KMS-11 (cell line): Measurements from ENCODE around the gene UPK1A.

ENCODE experiments used
- H2AFZ ChIP-seq: fragments of 200-600 bp; sonication (generic); 2 replicates; pipeline ENCODE4 v1.6.1; 2016; ENCODE audit warnings: antibody characterized with exemption, mixed run types, low read depth
- H3K27ac ChIP-seq: fragments of 200-600 bp; sonication (generic); 2 replicates; pipeline ENCODE4 v1.6.1; 2016; ENCODE audit warnings: mild to moderate bottlenecking, mixed run types
- H3K27me3 ChIP-seq: fragments of 200-600 bp; sonication (generic); 2 replicates; pipeline ENCODE4 v1.6.1; 2017; ENCODE audit warnings: mild to moderate bottlenecking, low read depth, mixed run types, moderate library complexity; ENCODE audit not compliant: insufficient read depth
- H3K36me3 ChIP-seq: fragments of 200-600 bp; sonication (generic); 2 replicates; pipeline ENCODE4 v1.6.1; 2017; ENCODE audit warnings: mild to moderate bottlenecking, mixed run types; ENCODE audit not compliant: insufficient read depth
- H3K4me1 ChIP-seq: fragments of 200-600 bp; sonication (generic); 2 replicates; pipeline ENCODE4 v1.6.1; 2016; ENCODE audit warnings: mild to moderate bottlenecking, low read depth, mixed run types; ENCODE audit not compliant: poor library complexity, severe bottlenecking
- H3K4me2 ChIP-seq: fragments of 200-600 bp; sonication (generic); 2 replicates; pipeline ENCODE4 v1.7.0; 2016; ENCODE audit warnings: mild to moderate bottlenecking, mixed run types
- H3K4me3 ChIP-seq: fragments of 200-600 bp; sonication (generic); IDR thresholded peaks from 2 replicates; pipeline ENCODE4 v1.6.1; 2017; ENCODE audit warnings: low read depth, low read length, mixed read lengths; ENCODE audit not compliant: insufficient read depth
- H3K79me2 ChIP-seq: fragments of 200-600 bp; sonication (generic); 2 replicates; pipeline ENCODE4 v1.6.1; 2016; ENCODE audit warnings: low read depth, mixed run types; ENCODE audit not compliant: insufficient read depth
- H3K9ac ChIP-seq: fragments of 200-600 bp; sonication (generic); 2 replicates; pipeline ENCODE4 v1.6.1; 2016; ENCODE audit warnings: mild to moderate bottlenecking, mixed run types
- H4K20me1 ChIP-seq: fragments of 200-600 bp; sonication (generic); 2 replicates; pipeline ENCODE4 v1.6.1; 2016; ENCODE audit warnings: mild to moderate bottlenecking, mixed run types; ENCODE audit not compliant: insufficient read depth
- TF ChIP-seq, protein P1 (sequence below): fragments of 200-600 bp; sonication (generic); conservative IDR thresholded peaks from 2 replicates; pipeline ENCODE4 v1.6.1; 2017; ENCODE audit warnings: low read depth, mild to moderate bottlenecking, antibody characterized with exemption, low read length, moderate library complexity, mixed read lengths

UPK1A gene

DNA sequence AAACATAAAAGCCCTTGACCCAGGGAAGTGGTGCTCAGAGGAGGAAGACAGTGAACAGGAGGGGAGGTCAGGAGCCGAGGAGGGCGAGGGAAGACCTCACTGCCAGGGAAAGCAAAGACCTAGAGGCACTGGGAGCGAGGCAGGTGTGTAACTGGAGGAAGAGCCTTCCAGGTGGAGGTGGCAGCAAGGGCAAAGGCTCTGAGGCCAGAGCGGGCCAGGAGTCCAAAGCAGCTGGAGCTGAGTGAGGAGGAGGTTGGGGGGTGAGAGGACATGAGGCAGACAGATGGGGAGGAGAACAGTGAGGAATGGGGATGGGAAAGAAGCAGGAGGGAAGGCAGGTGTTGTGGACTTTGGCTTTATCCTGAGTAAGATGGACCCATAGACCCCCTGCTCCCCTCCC, 3.7 kb downstream of the UPK1A start:
- Histone ChIP-seq H3K27me3 (peaks cover 58% of the 10 kb centered on the region), H3K4me2 (no peak overlapping the region), H3K4me3 (no peak overlapping the region), H3K36me3 (no peaks in the 10 kb centered on the region), H3K27ac (no peak overlapping the region), H3K79me2 (no peaks in the 10 kb centered on the region), H4K20me1 (no peaks in the 10 kb centered on the region), H3K4me1 (no peaks in the 10 kb centered on the region), H2AFZ (no peak overlapping the region), H3K9ac (no peak overlapping the region)
- TF ChIP-seq, protein P1, sequence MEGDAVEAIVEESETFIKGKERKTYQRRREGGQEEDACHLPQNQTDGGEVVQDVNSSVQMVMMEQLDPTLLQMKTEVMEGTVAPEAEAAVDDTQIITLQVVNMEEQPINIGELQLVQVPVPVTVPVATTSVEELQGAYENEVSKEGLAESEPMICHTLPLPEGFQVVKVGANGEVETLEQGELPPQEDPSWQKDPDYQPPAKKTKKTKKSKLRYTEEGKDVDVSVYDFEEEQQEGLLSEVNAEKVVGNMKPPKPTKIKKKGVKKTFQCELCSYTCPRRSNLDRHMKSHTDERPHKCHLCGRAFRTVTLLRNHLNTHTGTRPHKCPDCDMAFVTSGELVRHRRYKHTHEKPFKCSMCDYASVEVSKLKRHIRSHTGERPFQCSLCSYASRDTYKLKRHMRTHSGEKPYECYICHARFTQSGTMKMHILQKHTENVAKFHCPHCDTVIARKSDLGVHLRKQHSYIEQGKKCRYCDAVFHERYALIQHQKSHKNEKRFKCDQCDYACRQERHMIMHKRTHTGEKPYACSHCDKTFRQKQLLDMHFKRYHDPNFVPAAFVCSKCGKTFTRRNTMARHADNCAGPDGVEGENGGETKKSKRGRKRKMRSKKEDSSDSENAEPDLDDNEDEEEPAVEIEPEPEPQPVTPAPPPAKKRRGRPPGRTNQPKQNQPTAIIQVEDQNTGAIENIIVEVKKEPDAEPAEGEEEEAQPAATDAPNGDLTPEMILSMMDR: no peak

- Histone ChIP-seq H3K4me3 (no peak overlapping the region), H3K27me3 (peaks cover 58% of the 10 kb centered on the region), H3K36me3 (no peaks in the 10 kb centered on the region), H3K4me1 (no peaks in the 10 kb centered on the region), H3K79me2 (no peaks in the 10 kb centered on the region), H2AFZ (no peak overlapping the region), H4K20me1 (no peaks in the 10 kb centered on the region), H3K4me2 (no peak overlapping the region), H3K9ac (no peak overlapping the region), H3K27ac (no peak overlapping the region)
- TF ChIP-seq, protein P1: no peak
Observed at GRCh38 chr19:35670686-35671085, 4.4 kb downstream of the UPK1A start.

DNA sequence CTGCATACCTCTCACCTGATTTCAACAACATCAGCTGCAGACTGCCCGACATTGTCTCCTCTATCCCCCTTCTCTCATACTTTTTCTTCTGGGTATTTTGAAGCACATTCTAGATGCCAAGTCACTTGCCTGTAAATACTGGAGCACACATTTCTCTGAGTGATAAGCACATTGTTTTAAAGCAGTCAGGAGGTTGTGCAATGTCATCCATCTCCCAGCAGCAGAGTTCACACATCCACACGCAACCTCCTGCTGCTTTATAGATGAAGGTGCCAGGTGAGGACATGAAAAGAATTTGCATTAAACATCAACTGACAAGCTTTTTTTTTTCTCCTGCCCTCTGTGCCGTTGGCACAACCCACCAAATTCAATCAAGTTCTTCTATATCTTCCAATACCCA, 5.5 kb downstream of the UPK1A start:
- H3K27ac ChIP-seq: no peak overlapping the region
- H3K36me3 ChIP-seq: no peaks in the 10 kb centered on the region
- no peaks in the 10 kb centered on the region for H3K4me1 ChIP-seq
- H2AFZ ChIP-seq: no peak overlapping the region
- H3K4me3 ChIP-seq: no peak overlapping the region
- TF ChIP-seq, protein P1: no peak
- no peaks in the 10 kb centered on the region for H4K20me1 ChIP-seq
- no peak overlapping the region for H3K9ac ChIP-seq
- no peak overlapping the region for H3K4me2 ChIP-seq
- peaks cover 57% of the 10 kb centered on the region for H3K27me3 ChIP-seq
- H3K79me2 ChIP-seq: no peaks in the 10 kb centered on the region

DNA sequence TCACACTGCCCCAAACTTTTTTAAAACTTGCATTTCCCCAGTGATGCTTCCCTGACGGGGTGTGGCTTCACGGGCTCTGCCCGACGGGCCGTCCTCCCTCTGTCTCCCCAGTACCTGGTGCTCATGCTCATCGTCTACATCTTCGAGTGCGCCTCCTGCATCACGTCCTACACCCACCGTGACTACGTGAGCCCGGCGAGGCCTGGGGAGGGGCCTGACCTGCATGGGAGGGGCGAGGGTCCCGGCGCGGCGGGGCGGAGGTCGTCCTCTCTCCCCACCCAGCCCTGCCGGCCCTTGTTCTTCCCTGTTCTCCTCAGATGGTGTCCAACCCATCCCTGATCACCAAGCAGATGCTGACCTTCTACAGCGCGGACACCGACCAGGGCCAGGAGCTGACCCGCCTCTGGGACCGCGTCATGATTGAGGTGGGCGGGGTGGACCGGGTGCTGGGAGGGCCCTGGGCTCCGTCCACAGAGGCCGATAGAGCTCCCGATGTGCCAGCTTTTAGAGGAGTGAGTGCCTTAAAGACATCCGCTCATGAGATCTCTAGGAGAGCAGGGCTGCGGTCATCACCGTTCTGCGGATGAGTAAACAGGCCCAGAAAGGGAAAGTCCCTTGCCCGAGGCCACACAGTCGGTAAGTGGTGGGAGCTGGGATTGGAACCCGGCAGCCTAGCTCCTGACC, 6.9 kb downstream of the UPK1A start:
- H3K27ac ChIP-seq: no peak overlapping the region
- peaks cover 49% of the 10 kb centered on the region for H3K27me3 ChIP-seq
- no peak overlapping the region for H3K9ac ChIP-seq
- H3K36me3 ChIP-seq: no peaks in the 10 kb centered on the region
- no peaks in the 10 kb centered on the region for H4K20me1 ChIP-seq
- peak overlapping the region; percentile 40; the same call in 1 of the 2 replicates for H2AFZ ChIP-seq
- H3K4me2 ChIP-seq: peak overlapping the region; percentile 26; the same call in 1 of the 2 replicates
- no peaks in the 10 kb centered on the region for H3K4me1 ChIP-seq
- no peaks in the 10 kb centered on the region for H3K79me2 ChIP-seq
- no peak overlapping the region for H3K4me3 ChIP-seq
- TF ChIP-seq, protein P1: no peak
